ENCODE measurements around the gene DDX11.
"Not testable (repeated sequence)": the region's sequence is repeated elsewhere in the genome, so short reads cannot be mapped to it uniquely, and the experiment has no call there.

Gene DDX11

DNA sequence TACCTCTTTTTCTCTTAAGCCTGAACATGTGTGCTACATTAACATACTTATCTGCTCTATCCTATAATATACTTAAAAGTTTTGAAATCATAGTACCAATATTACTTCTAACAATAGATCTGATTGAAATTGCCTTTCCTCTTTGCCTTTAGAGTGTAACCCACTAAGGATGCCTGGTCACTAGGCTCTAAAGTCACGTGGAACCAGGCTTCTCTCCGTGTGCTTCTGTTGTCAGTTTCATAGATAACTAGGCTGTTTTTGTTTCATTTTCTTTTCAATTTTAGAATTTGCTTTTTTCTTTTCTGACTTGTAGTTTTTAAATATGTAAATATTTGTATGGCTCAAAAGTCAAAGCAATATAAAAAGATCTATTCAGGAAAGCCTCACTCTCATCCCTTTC, 25.8 kb downstream of the DDX11 start:
- DNase-seq (ENCODE audit: low read depth) = not testable (repeated sequence)

GRCh38 chr12:31100503-31101208, 27.0 kb downstream of the DDX11 start:
- DNase-seq (ENCODE audit: low read depth) = not testable (repeated sequence)

- DNase-seq (ENCODE audit: low read depth) = not testable (repeated sequence)
Observed at GRCh38 chr12:31102125-31102524, 28.5 kb downstream of the DDX11 start.

- DNase-seq (ENCODE audit: low read depth) = not testable (repeated sequence)
Observed at GRCh38 chr12:31102596-31102995, 28.9 kb downstream of the DDX11 start.

GRCh38 chr12:31103561-31103975, 29.9 kb downstream of the DDX11 start:
- DNase-seq (ENCODE audit: low read depth) = not testable (repeated sequence)

GRCh38 chr12:31104220-31104619, 30.6 kb downstream of the DDX11 start:
- DNase-seq (ENCODE audit: low read depth) = not testable (repeated sequence)

DNA sequence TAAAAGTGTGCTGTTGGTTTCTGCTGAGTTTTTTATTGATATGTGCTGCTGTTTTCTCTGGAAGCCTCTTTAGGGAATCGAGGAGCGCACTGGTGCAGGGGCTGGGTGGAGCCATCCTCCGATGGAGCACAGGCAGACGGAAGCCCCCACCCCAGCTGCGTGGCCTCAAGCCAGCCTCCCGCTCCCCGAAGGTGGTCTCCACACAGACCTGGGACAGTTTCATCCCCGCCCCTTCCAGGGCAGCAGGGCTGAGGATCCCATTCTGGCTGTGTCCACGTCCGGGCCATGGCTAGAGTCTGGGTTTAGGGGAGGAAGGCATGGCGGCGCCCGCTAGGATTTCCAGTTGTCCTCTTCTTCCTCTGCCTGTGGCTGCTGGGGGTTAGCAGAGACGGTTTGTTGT, 31.1 kb downstream of the DDX11 start:
- not testable (repeated sequence) for DNase-seq (ENCODE audit: low read depth)

GRCh38 chr12:31105668-31106067, 32.0 kb downstream of the DDX11 start:
- DNase-seq (ENCODE audit: low read depth) = no peak

GRCh38 chr12:31106101-31106803, 32.6 kb downstream of the DDX11 start:
- DNase-seq (ENCODE audit: low read depth) = no peak

GRCh38 chr12:31109773-31110172, 36.1 kb downstream of the DDX11 start:
- not testable (repeated sequence) for DNase-seq (ENCODE audit: low read depth)

GRCh38 chr12:31110263-31110662, 36.6 kb downstream of the DDX11 start:
- DNase-seq (ENCODE audit: low read depth) = not testable (repeated sequence)

DNA sequence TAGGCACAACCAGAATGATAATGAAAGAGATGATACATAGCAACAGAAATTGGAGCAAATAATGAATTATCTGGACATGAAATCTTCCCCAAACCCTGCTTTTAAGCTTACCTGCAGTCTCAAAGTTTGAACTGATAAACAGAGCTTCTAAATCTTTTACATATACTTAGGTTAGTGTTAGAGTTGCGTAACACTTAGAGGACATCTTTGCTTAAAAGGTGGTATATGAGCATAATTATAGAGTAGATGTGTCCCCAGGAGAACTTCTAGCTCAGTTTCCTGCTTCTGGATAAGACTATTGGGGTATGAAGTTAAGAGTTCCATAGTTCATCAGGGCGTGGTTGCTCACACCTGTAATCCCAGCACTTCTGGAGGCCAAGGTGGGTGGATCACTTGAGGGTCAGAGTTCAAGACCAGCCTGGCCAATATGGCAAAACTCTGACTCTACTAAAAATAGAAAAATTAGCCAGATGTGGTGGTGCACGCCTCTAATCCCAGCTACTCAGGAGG, 41.5 kb downstream of the DDX11 start:
- not testable (repeated sequence) for DNase-seq (ENCODE audit: low read depth)

- DNase-seq (ENCODE audit: low read depth) = not testable (repeated sequence)
Observed at GRCh38 chr12:31116846-31117202, 43.2 kb downstream of the DDX11 start.

GRCh38 chr12:31117203-31118011, 43.7 kb downstream of the DDX11 start:
- peak; percentile 13 for DNase-seq (ENCODE audit: low read depth)

DNA sequence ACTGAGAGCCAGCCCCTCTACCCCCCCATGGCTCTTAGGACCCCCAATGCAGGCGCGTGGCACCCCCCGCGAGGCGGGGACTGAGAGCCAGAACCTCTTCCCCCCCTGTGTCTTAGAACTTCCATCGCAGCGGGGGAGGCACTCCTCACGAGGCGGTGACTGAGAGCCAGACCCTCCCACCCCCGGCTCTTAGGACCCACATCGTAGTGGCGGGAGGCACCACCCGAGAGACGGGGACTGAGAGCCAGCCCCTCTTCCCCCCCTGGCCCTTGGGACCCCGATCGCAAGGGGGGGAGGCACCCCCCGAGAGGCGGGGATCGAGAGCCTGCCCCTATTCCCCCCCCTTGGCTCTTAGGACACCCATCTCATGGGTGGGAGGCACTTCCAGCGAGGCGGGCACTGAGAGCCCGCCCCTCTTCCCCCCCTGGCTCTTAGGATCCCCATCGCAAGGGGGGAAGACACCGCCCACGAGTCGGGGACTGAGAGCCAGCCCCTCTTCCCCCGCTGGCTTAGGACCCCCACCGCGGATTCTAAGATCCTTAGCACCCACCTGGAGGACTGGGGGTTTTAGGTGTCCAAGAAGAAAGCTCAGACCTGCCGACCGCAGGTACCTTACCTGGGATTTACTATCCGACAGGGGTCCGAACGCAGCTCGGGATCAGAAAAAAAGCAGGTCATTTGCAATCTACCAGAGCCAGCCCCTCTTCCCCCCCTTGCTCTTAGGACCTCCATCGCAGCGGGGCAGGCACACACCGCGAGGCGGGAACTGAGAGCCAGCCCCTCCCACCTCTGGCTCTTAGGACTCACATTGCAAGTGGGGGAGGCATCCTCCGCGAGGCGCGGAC, 44.9 kb downstream of the DDX11 start:
- no peak for DNase-seq (ENCODE audit: low read depth)

DNA sequence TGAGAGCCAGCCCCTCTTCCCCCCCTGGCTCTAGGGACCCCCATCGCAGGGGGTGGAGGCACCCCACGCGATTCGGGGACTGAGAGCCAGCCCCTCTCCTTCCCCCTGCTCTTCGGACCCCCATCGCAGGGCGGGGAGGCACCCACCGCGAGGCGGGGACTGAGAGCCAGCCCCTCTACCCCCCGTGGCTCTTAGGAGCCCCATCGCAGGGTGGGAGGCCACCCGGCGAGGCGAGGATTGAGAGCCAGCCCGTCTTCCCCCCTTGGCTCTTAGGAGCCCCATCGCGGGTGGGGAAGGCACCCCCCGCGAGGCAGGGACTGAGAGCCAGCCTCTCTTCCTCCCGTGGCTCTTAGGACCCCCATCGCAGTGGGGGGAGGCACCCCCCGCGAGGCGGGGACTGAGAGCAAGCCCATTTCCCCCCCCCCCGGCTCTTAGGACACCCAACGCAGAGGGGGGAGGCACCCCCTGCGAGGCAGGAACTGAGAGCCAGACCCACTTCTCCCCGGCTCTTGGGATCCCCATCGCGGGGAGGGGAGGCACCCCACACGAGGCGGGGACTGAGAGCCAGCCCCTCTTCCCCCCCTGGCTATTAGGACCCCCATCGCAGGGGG, 45.6 kb downstream of the DDX11 start:
- DNase-seq (ENCODE audit: low read depth) = no peak

DNA sequence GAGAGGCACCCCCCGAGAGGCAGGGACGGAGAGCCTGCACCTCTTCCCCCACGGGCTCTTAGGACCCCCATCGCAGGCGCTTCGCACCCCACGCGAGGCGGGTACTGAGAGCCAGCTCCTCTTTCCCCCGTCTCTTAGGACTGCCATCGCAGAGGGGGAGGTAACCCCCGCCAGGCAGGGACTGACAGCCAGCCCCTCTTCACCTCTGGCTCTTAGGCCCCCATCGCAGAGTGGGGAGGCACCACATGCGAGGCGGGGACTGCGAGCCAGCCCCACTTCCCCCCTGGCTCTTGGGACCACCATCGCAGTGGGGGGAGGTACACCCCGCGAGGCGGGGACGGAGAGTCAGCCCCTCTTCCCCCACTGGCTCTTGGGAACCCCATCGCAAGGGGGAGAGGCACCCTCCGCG, 46.1 kb downstream of the DDX11 start:
- no peak for DNase-seq (ENCODE audit: low read depth)

DNA sequence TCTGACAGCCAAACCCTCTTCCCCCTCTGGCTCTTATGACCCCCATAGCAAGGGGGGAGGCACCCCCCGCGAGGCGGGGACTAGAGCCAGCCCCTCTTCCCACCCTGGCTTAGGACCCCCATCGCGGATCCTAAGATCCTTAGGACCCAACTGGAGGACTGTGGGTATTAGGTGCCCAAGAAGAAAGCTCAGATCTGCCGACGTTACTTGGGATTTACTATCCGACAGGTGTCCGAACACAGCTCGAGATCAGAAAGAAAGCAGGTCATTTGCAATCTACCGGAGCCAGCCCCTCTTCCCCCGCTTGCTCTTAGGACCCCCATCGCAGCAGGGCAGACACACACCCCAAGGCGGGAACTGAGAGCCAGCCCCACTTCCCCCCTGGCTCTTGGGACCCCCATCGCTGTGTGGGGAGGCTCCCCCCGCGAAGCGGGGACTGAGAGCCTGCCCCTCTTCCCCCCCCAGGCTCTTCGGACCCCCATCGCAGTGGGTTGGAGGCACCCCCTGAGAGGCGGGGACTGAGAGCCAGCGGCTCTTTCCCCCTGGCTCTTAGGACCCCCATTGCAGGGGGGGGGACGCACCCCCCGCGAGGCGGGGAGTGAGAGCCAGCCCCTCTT, 46.8 kb downstream of the DDX11 start:
- no peak for DNase-seq (ENCODE audit: low read depth)

GRCh38 chr12:31121022-31121728, 47.5 kb downstream of the DDX11 start:
- not testable (repeated sequence) for DNase-seq (ENCODE audit: low read depth)

GRCh38 chr12:31122481-31122880, 48.8 kb downstream of the DDX11 start:
- DNase-seq (ENCODE audit: low read depth) = no peak
